SK-N-SH treated with all-trans-retinoic acid at 6 μM for 48 hours (cell line): ENCODE results near the gene CGB8.

Experiments
- ATAC-seq: fragments of 200-7000 bp; cut with Tn5 transposase; 3 replicates; pipeline ENCODE4 v1.9.1; 2020; ENCODE audit warnings: mild to moderate bottlenecking, moderate library complexity
- BACH2 ChIP-seq: fragments of 250-450 bp; sonication (Bioruptor Pico); IDR thresholded peaks from 2 replicates; pipeline ENCODE4 v1.9.0; 2021; ENCODE audit warnings: mild to moderate bottlenecking, borderline replicate concordance
- CREB5 ChIP-seq: fragments of 250-450 bp; sonication (Bioruptor Pico); IDR thresholded peaks from 2 replicates; pipeline ENCODE4 v1.5.1; 2020; ENCODE audit warnings: low read depth, mild to moderate bottlenecking, moderate library complexity
- CSDC2 ChIP-seq: fragments of 250-450 bp; sonication (Bioruptor Pico); IDR thresholded peaks from 2 replicates; pipeline ENCODE4 v1.5.0; 2020; ENCODE audit warnings: mild to moderate bottlenecking, moderate library complexity
- ESRRG ChIP-seq: fragments of 250-450 bp; sonication (Bioruptor Pico); IDR thresholded peaks from 2 replicates; pipeline ENCODE4 v1.6.1; 2021; ENCODE audit warnings: mild to moderate bottlenecking
- ISL1 ChIP-seq: fragments of 250-450 bp; sonication (Bioruptor Pico); IDR thresholded peaks from 2 replicates; pipeline ENCODE4 v2.1.2; 2022; ENCODE audit warnings: mild to moderate bottlenecking, moderate library complexity
- OSR1 ChIP-seq: fragments of 250-450 bp; sonication (Bioruptor Pico); IDR thresholded peaks from 2 replicates; pipeline ENCODE4 v1.8.0; 2022; ENCODE audit warnings: moderate library complexity, mild to moderate bottlenecking, inconsistent platforms
- PATZ1 ChIP-seq: fragments of 250-450 bp; sonication (Bioruptor Pico); IDR thresholded peaks from 2 replicates; pipeline ENCODE4 v1.8.0; 2020; ENCODE audit warnings: mild to moderate bottlenecking, moderate library complexity, borderline replicate concordance
- PPARA ChIP-seq: fragments of 250-450 bp; sonication (Bioruptor Pico); IDR thresholded peaks from 2 replicates; pipeline ENCODE4 v1.5.0; 2020; ENCODE audit warnings: mild to moderate bottlenecking, borderline replicate concordance
- RARB ChIP-seq: fragments of 250-450 bp; sonication (Bioruptor Pico); IDR thresholded peaks from 2 replicates; pipeline ENCODE4 v1.8.0; 2021; ENCODE audit warnings: mild to moderate bottlenecking, moderate library complexity
- SNAI2 ChIP-seq: fragments of 250-450 bp; sonication (Bioruptor Pico); IDR thresholded peaks from 2 replicates; pipeline ENCODE4 v1.5.0; 2020; ENCODE audit warnings: mild to moderate bottlenecking, moderate library complexity
- TCF4 ChIP-seq: fragments of 250-450 bp; sonication (Bioruptor Pico); IDR thresholded peaks from 2 replicates; pipeline ENCODE4 v1.8.0; 2021; ENCODE audit warnings: mild to moderate bottlenecking, moderate library complexity, borderline replicate concordance
- TOX ChIP-seq: fragments of 250-450 bp; sonication (Bioruptor Pico); IDR thresholded peaks from 2 replicates; pipeline ENCODE4 v1.8.0; 2021; ENCODE audit warnings: mild to moderate bottlenecking, moderate library complexity, borderline replicate concordance
- TSHZ2 ChIP-seq: fragments of 250-450 bp; sonication (Bioruptor Pico); IDR thresholded peaks from 2 replicates; pipeline ENCODE4 v1.5.0; 2020; ENCODE audit warnings: mild to moderate bottlenecking, moderate library complexity
- ZC3H10 ChIP-seq: fragments of 250-450 bp; sonication (Bioruptor Pico); IDR thresholded peaks from 2 replicates; pipeline ENCODE4 v1.5.1; 2021; ENCODE audit warnings: mild to moderate bottlenecking, moderate library complexity
- ZFP3 ChIP-seq: fragments of 250-450 bp; sonication (Bioruptor Pico); IDR thresholded peaks from 2 replicates; pipeline ENCODE4 v1.5.0; 2020; ENCODE audit warnings: mild to moderate bottlenecking, moderate library complexity
- ZFP30 ChIP-seq: fragments of 450-650 bp; formaldehyde crosslinking; IDR thresholded peaks from 2 replicates; pipeline ENCODE4 v1.5.0; 2022; ENCODE audit warnings: mild to moderate bottlenecking, moderate library complexity
- ZNF565 ChIP-seq: fragments of 450-650 bp; formaldehyde crosslinking; conservative IDR thresholded peaks from 2 replicates; pipeline ENCODE4 v1.5.0; 2020; ENCODE audit warnings: low read depth, mild to moderate bottlenecking, moderate library complexity
- ZNF70 ChIP-seq: fragments of 450-650 bp; formaldehyde crosslinking; IDR thresholded peaks from 2 replicates; pipeline ENCODE4 v1.5.0; 2020; ENCODE audit warnings: mild to moderate bottlenecking, moderate library complexity
- ZNF8 ChIP-seq: fragments of 450-650 bp; formaldehyde crosslinking; IDR thresholded peaks from 2 replicates; pipeline ENCODE4 v1.5.0; 2020; ENCODE audit warnings: mild to moderate bottlenecking, moderate library complexity
- TF ChIP-seq, protein P1 (sequence below): fragments of 250-450 bp; sonication (Bioruptor Pico); IDR thresholded peaks from 2 replicates; pipeline ENCODE4 v1.5.1; 2021; ENCODE audit warnings: mild to moderate bottlenecking, moderate library complexity
- TF ChIP-seq, protein P2 (sequence below): fragments of 250-450 bp; sonication (Bioruptor Pico); IDR thresholded peaks from 2 replicates; pipeline ENCODE4 v1.8.0; 2021; ENCODE audit warnings: low read depth, mild to moderate bottlenecking, moderate library complexity, borderline replicate concordance

Gene CGB8

GRCh38 chr19:49070416-49070815, 21.5 kb upstream of the CGB8 start:
- no peak for TF ChIP-seq ESRRG (CRISPR knock-in tag)
- no peak for TF ChIP-seq TOX (CRISPR knock-in tag)
- no peak for TF ChIP-seq ZNF565 (CRISPR knock-in tag)
- no peak for TF ChIP-seq CREB5
- TF ChIP-seq PATZ1 (CRISPR knock-in tag), result no peak
- no peak for TF ChIP-seq OSR1 (CRISPR knock-in tag)
- TF ChIP-seq SNAI2 (CRISPR knock-in tag), result no peak
- TF ChIP-seq ZC3H10 (CRISPR knock-in tag), result no peak
- TF ChIP-seq ZNF70 (CRISPR knock-in tag), result no peak
- no peak for TF ChIP-seq CSDC2
- TF ChIP-seq, protein P1, sequence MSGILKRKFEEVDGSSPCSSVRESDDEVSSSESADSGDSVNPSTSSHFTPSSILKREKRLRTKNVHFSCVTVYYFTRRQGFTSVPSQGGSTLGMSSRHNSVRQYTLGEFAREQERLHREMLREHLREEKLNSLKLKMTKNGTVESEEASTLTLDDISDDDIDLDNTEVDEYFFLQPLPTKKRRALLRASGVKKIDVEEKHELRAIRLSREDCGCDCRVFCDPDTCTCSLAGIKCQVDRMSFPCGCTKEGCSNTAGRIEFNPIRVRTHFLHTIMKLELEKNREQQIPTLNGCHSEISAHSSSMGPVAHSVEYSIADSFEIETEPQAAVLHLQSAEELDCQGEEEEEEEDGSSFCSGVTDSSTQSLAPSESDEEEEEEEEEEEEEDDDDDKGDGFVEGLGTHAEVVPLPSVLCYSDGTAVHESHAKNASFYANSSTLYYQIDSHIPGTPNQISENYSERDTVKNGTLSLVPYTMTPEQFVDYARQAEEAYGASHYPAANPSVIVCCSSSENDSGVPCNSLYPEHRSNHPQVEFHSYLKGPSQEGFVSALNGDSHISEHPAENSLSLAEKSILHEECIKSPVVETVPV (CRISPR knock-in tag), result no peak
- TF ChIP-seq ZFP3 (CRISPR knock-in tag), result no peak
- no peak for TF ChIP-seq ISL1 (CRISPR knock-in tag)
- no peak for TF ChIP-seq RARB (CRISPR knock-in tag)
- TF ChIP-seq, protein P2, sequence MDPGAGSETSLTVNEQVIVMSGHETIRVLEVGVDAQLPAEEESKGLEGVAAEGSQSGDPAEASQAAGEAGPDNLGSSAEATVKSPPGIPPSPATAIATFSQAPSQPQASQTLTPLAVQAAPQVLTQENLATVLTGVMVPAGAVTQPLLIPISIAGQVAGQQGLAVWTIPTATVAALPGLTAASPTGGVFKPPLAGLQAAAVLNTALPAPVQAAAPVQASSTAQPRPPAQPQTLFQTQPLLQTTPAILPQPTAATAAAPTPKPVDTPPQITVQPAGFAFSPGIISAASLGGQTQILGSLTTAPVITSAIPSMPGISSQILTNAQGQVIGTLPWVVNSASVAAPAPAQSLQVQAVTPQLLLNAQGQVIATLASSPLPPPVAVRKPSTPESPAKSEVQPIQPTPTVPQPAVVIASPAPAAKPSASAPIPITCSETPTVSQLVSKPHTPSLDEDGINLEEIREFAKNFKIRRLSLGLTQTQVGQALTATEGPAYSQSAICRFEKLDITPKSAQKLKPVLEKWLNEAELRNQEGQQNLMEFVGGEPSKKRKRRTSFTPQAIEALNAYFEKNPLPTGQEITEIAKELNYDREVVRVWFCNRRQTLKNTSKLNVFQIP (CRISPR knock-in tag), result no peak
- no peak for TF ChIP-seq ZFP30 (CRISPR knock-in tag)
- TF ChIP-seq TCF4, result no peak
- ATAC-seq, result no peak

GRCh38 chr19:49069026-49069425, 20.1 kb upstream of the CGB8 start:
- no peak for ATAC-seq
- TF ChIP-seq PATZ1 (CRISPR knock-in tag) (no peak), ZNF70 (CRISPR knock-in tag) (no peak)

DNA sequence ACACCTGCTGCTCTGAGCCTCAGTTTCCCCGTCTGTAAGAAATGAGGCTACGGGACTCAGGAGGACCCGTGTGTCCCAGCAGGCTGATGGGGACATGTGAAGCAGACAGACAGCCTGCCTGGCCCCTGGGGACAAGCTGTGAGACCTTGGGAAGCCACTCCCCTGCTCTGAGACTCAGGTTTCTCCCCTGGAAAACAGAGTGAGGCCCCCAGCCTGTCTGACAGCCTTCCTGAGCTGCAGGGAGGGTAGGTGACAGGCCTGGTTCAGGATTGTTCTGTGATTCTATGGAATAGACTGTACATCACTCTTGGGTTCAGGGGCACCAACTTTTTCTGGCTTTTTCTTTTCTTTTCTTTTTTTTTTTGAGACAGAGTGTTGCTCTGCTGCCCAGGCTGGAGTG, 18.6 kb upstream of the CGB8 start:
- TF ChIP-seq PPARA (CRISPR knock-in tag), result no peak
- TF ChIP-seq ESRRG (CRISPR knock-in tag), result no peak
- no peak for TF ChIP-seq TSHZ2 (CRISPR knock-in tag)
- no peak for TF ChIP-seq BACH2 (CRISPR knock-in tag)
- no peak for TF ChIP-seq PATZ1 (CRISPR knock-in tag)
- no peak for TF ChIP-seq ZNF8 (CRISPR knock-in tag)
- no peak for TF ChIP-seq ZFP30 (CRISPR knock-in tag)
- no peak for TF ChIP-seq TCF4
- TF ChIP-seq CREB5, result no peak
- TF ChIP-seq, protein P2 (CRISPR knock-in tag), result no peak
- no peak for TF ChIP-seq ZC3H10 (CRISPR knock-in tag)
- TF ChIP-seq CSDC2, result no peak
- ATAC-seq, result no peak
